GM18511 (cell line): ENCODE measurements around the gene OOSP1.
"Not testable (repeated sequence)": the region's sequence is repeated elsewhere in the genome, so short reads cannot be mapped to it uniquely, and the experiment has no call there.

Experiments
- ATAC-seq: cut with Tn5 transposase; IDR thresholded peaks from one replicate; pipeline ENCODE4 v1.9.1; 2021; ENCODE audit warnings: mild to moderate bottlenecking, moderate library complexity; ENCODE audit not compliant: unreplicated experiment

Gene OOSP1

DNA sequence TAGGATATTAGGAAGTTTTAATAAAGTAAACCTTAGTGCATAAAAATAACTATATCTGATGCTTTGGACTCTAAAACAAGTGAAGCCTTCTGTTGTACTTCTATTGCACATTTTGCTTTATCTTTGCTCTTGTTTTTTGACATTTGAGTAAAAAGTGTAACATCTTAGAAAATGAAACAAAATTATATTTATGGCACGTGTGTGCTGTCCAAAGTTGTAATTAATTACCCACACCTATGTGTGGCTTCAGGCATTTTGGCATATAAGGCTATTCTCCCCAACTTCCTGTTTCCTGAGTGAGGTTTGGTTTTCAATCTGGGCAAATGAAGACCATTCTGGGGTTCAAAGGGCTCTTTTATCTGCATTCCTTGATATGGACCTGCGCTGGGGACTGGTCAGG is at the start of gene OOSP1:
OOSP1 (plus strand) TSS at position 301 of the 400 bp plus-strand sequence; CDS start at position 324, 23 bp downstream.
- ATAC-seq: no peak

GRCh38 chr11:59891781-59892181 is 46.5 kb upstream of the OOSP1 start:
- no peak for ATAC-seq

GRCh38 chr11:59894616-59895015 is 43.6 kb upstream of the OOSP1 start:
- ATAC-seq: no peak

GRCh38 chr11:59898046-59898445 is 40.2 kb upstream of the OOSP1 start:
- ATAC-seq: no peak

- no peak for ATAC-seq
These were observed 39.6 kb upstream of the OOSP1 start for GRCh38 chr11:59898650-59899049.

GRCh38 chr11:59899532-59899931 is 38.7 kb upstream of the OOSP1 start:
- no peak for ATAC-seq

DNA sequence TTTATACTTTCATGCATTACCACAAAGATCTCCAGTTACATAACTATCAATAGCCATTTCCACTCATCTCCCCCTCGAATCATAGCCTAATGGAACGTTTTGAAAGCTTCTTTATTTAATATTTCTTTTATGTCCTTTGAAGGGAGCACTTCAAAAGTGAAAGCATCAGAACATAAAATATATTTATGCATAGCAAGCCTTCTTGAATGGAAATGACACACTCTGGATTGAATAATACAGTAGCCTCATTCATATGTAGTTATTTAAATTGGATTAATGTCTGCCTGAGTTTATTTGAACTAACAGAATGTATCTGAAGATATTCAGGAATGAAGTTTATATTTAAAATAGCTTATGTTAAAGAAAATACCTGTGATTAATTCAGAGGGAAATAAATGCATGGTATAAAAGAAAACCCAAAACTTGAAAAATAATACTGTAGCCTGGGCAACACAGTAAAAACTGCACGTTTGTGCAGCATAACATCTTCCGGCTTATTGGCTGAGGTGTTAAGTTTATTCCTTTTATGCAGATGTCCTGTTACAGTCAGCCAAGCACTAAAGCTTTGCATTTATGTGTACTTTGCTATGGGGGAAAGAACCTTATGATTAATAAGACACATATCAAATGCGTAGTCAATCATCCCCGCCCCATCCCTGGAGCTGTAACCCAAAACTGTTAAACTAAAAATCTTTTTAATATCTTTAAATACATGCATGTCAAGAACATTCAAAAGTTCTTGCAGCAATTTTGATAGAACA is 37.7 kb upstream of the OOSP1 start:
- no peak for ATAC-seq

DNA sequence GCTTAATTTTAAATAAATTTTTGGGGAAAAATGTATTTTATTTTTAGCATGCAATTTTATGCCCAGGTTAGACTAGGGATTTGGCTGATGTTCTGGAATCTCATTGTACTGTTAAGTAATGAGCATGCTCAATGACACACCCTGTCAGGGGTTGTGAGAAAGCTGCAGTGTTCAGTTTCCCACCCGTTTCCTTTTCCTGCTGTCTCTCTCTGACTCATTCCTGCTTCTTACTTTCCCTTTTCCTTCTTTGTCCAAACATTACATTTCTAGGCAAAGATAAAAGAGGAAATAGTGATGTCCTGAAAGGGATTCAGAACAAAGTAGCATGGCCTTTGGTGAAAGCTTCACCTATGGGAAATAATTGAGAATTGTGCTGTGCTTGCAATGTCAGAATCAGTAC is 36.9 kb upstream of the OOSP1 start:
- ATAC-seq: no peak

- not testable (repeated sequence) for ATAC-seq
These were observed 34.7 kb upstream of the OOSP1 start for GRCh38 chr11:59903569-59903968.

DNA sequence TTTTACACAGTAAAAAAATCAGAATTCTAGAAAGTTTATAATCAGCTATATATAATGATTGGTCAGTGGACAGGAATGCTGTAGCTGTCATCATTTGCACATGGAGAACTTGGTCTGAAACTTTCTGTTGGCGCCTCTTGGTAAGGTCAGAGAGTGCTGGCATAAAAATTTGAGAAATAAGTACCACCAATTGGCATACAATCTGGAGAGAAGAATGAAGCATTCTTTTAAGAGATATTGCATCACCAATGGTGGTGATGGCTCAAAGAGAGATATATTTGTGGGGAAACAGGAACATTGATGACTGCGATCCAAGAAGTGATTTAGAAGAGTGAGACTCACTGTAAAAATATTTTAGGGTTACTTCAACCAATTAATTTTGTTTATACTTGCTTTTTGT is 19.8 kb upstream of the OOSP1 start:
- no peak for ATAC-seq

DNA sequence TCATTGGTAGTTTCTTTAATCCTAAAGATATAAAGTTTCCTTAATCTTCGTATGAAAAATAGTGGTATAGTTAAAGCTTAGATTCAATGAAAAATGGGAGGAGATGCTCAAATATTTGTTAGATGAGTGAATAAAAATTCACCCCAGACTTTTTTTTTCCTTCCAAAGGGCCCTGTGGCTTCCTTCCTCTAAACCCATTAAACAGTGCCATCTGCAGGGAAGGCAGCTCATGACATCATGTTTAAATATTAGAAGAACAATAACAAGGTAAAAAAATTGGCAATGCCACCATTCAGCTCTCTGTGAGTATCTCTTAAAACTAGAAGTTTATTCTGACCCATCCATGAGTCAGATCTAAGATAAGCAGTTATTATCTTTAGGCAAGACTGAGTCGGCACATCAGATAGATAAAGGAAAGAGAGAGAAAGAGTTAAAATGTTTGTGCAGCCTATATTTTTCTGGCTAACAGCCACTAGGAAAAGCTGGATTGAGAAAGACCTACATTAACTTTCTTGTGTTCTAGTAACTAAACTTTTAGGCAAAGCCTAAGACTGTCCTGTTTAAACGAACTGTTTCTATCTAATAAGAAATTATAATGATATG is 19.1 kb upstream of the OOSP1 start:
- no peak for ATAC-seq

DNA sequence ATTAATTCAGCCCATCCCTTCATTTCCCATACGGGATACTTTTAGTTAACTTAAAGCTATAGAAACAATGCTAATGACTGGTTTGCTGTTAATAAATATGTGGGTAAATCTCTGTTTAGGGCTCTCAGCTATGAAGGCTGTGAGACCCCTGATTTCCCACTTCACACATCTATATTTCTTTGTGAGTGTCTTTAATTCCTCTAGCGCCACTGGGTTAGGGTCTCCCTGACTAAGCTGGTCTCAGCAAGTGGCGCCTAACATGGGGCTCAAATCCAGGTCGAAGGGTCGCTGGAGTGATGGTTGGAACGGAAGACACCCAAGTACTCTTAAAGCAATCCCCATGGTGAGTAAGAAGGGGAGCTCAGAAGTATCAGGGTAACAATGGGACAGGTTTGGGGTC is 14.4 kb upstream of the OOSP1 start:
- ATAC-seq: no peak

DNA sequence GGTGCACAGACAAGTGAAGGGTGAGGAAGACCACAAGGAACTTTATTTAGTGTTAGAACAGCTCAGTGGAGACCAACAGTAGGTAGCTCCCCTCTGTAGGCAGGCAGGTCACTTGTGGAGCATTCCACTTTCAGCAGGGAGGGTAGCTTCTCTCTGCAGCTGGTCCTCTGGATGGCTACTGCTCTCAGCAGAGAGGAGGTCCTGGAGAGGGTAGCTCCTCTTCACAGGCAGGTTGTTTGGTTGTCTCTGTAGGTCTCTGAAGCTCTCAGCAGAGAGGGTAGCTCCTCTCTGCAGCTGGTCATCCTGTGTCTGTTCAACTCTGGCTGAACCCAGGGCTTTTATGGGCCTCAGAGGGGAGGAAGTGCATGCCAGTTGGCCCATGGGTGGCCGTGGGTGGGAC is 6.5 kb upstream of the OOSP1 start:
- no peak for ATAC-seq

- ATAC-seq: no peak
These were observed 486 bp downstream of the OOSP1 start for GRCh38 chr11:59938718-59939117.

DNA sequence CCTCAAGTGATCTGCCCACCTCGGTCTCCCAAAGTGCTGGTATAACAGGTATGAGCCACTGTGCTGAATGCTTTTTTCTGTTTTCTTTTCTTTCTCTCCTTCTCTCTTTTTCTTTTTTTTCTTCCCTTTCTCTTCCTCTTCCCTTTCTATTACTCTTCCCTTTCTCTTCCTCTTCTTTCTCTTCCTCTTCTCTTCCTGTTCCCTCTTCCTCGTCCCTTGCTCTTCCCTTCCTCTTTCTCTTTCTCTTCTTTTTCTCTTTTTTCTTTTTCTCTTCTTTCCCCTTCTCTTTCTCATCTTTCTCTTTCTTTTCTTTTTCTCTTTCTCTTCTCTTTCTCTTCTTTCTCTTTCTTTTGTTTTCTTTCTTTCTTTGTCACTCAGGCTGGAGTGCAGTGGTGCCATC is 1.2 kb downstream of the OOSP1 start:
- ATAC-seq: no peak

- no peak for ATAC-seq
These were observed 2.9 kb downstream of the OOSP1 start for GRCh38 chr11:59941091-59941490.

DNA sequence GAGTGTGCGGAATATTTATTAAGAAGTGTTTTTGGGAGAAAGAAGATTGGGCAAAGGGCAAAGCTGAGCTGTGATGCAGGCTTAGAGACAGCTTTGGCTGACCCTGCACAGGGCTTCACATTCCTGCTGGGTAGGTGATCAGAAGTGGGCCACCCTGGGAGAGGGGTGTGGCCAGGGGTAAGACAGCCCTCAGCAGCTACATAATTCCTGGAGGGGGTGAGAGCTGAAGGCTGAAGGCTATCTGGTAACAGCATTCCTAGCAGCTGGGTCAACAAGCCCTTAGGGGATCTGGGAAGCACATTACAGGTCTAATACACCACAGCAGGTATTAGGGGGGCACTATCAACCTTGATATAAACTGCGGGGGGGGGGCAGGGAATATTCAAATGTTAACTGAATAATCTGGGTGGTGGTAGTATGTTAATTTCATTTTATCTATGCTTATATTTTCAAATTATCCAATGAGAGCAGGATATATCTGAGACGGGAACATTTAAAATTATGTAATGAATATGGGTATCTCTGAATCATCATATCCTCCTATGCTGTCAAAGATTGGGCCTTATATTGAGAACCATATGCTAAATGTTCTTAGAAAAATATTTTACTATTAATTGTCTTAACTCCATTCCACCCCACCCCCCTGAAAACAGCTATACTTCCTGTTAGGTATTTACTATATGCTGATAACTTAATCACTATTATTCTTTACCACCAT is 5.9 kb downstream of the OOSP1 start:
- no peak for ATAC-seq

DNA sequence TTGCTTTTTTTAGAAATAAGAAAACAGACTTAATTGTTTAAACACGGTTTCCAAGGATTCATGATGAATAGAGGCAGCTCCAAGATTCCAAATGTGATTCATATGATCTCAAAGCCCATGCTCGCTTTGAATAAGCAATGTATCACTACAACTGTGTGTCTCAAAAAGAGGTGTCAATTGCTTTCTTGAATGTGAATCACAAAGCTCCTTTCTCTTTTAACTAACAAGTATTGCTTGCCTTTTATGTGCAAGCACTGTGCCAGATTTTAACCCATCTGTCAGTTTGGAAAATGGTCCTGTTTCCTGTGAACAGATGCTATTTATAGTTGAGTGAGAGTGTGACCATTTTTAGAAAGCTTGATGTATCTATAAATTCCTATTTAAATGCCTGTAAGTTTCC is 6.5 kb downstream of the OOSP1 start:
- no peak for ATAC-seq

- ATAC-seq: no peak
These were observed 15.4 kb downstream of the OOSP1 start for GRCh38 chr11:59953463-59954218.

GRCh38 chr11:59954219-59954847 is 16.1 kb downstream of the OOSP1 start:
- ATAC-seq: no peak

DNA sequence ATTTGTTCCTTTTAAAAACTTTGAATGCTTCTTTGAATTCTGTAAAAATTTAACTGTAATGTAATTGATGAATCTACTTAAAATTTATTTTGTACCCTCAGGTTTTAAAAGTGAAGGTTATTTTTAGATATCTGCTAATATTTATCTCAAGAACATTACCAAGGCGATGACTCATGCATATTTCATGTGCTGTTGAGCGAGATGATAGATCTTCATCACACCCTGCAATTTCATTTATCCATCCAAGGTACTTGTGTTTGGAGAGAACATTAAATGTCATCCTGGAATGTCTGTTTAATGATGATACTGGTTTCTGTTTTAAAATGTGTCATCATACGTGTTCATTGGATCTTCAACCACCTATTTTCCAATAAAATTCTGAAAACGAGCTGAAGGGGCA is 18.9 kb downstream of the OOSP1 start:
- no peak for ATAC-seq
